GM18511 (cell line): Measurements from ENCODE around the gene KAT7.

Experiments
- ATAC-seq: cut with Tn5 transposase; IDR thresholded peaks from one replicate; pipeline ENCODE4 v1.9.1; 2021; ENCODE audit warnings: mild to moderate bottlenecking, moderate library complexity; ENCODE audit not compliant: unreplicated experiment

Gene KAT7

DNA sequence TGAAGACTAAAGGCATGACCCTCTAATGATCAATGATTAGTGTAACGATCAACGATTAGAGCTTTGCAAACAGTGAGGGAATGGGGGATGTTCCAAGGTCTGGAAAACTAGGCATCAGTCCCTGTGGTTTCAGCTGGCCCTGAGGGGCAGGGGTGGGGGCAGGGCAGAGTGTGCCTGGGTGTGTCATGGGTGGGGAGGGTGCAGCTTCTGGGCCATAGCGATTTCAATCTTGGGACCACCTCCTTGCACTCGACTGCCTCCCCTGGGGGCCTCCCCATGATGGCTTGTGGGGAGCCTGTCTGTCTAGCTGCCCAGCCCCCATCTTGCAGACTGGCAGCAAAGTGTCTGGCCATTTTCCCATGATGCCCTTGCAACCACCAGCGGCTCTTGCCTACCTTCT, 51.0 kb downstream of the KAT7 start:
- no peak for ATAC-seq

GRCh38 chr17:49841548-49841947, 53.1 kb downstream of the KAT7 start:
- ATAC-seq: no peak

DNA sequence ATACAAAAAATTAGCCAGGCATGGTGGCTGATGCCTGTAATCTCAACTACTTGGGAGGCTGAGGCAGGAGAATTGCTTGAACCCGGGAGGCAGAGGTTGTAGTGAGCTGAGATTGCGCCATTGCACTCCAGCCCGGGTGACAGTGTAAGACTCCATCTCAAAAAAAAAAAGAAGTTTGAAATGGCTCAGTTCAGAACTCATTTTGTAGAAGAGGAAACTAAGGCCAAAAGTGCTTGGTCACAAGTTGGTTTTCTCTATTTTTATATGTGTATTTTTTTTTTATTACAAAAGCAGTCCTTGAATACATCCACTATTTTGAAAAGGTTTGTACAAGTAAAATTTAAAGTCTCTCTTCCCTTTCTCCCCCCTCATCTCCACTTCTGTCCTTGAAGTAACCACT, 53.9 kb downstream of the KAT7 start:
- ATAC-seq: no peak

DNA sequence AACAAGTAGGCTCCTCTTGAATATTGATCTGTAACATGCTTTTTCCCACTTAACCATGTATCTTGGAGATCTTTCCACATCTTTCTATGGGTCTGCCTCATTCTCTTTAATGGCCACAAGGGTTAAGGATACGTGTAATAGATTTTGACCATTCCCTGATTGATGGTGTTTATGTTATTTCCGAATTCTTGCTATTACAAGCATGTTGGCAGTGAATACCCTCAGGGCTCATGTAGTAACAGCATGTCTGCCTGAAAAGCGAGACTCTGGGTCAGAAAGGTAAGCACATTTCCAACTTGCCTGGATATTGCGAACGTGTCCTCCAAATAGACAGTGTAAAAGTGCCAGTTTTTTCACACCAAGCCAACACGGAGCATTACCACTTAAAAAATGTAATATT, 54.4 kb downstream of the KAT7 start:
- ATAC-seq: no peak

DNA sequence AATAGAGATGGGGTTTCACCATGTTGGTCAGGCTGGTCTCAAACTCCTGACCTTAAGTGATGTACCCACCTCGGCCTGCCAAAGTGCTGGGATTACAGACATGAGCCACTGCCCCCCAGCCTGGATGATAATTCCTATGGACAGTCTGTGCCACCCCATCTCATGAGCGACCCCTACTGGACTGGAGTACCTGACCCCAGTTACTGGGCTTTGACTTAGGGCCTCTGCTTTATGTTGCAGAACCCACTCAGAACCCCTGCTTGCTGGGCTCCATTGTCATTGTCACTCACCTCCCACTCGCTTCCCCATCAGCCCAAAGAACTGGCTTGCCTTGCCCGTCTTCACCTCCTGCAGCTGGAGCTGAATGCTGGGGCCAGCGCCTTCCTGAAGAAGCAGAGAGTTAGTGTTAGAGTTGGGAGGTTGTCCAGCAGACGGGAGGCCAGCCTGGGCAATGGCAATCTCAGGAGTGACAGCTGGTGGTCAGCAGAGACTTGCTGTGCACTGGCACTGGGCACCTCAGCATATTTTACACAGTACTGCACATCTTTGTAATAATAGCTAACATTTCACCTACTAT, 55.4 kb downstream of the KAT7 start:
- ATAC-seq: no peak

DNA sequence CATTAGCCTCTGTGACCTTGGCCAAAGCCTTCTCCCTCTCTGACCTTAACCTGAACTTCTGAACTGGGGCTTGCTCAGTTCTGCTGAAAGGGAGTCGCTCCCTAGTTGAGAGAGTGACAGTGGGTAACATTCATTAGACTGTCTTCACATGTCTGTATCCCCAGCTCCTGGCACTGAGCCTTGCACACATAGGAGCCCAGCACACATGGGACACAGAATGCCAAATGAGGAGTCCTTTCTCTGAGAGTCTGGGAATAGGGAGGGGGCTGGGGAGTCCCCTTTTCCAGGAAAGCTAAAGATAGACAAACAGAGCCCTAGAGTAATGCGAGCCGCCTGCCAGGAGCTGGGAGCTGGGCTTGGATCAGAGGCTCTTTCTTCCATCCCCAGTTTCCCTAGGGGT, 56.8 kb downstream of the KAT7 start:
- ATAC-seq: no peak

DNA sequence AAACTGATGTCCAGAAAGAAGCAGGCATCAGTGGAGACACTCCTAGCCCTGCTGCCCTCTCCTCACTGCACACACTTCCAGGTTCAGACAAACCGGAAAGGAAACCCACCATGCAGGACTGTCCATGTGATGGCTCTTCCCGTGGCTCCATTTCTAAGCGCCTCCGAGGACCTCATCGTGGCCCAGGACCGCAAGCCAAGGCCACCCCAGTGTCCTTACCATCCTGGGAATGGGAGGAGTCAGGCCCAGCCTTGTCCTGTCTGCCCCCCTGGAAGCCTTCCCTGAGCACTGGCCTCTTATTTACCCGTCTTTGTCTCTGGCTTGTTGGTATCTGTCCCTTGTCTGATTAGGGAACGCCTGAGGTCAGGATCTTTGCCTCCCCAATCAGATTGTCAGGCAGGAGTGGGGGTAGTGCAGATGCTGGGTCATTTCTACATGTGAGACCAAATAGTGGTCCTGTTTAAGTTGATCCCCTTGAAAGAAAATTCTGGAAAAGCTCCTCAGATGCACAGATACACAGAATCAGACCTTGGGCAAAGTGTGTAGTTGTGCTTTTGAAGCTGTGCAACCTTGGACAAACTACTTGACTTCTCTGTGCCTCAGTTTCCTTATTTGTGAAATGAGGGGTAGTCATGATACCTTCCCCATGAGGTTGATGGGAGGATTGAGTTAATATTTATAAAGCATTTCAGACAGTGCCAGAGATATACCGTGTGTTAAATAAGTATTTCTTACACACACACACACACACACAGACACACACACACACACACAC, 58.6 kb downstream of the KAT7 start:
- no peak for ATAC-seq

DNA sequence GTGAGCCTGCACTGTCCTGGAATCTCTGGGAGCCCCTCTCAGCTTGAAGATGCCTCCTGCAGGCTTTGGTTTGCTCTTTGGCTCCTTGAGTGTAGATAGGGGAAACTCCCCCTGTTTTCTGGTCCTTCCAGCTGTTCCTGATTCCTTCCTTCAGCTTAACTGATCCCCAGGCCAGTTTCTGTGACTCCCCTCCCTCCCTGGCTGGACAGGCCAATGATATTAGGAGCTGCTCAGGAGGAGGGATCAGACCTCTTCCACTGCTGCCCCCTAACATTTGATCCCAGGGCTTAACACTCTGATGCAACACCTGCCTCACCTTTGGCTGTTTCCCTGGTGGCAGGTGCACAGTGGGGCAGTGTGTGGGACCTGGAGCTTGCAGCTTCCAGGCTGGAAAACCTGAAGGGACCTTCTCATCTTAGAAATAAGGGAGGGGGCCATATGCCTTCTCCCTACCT, 59.6 kb downstream of the KAT7 start, which contains the start of gene TAC4:
Gene TAC4, minus strand, starts transcription at position 51 of the 455 bp plus-strand sequence. CDS start 52 bp downstream, outside the sequence.
- ATAC-seq: no peak

- ATAC-seq: no peak
These were observed 60.3 kb downstream of the KAT7 start for GRCh38 chr17:49848739-49849138.

GRCh38 chr17:49850218-49850610, 61.7 kb downstream of the KAT7 start:
- ATAC-seq: no peak

GRCh38 chr17:49850772-49851386, 62.4 kb downstream of the KAT7 start:
- no peak for ATAC-seq

GRCh38 chr17:49851387-49852291, 63.2 kb downstream of the KAT7 start:
- no peak for ATAC-seq

DNA sequence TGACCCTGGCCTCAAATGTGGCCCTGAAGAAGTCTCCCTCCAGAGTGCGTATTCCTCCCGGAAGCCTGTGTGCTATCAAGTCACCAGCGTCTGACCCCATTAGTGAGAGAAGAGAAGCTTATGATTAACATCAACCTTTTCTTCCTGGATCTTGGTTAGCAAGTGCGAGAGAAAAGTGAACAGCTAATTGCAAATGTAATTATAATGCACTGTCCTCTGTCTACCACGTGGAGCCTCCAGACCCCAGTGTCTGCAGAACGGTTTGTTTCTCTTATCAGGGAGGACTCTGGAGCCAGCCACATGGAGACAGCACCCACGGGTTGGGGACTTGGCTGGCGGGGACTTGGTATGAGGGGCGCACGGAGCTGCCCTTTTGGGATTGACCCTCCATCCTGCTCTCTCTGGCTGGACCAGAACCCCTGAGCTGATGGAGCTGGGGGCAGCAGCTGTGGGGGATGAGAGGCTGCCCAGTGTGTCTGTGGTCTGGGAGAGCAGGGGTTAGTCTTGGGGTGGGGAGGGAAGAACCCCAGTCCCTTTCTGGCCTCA, 65.1 kb downstream of the KAT7 start:
- no peak for ATAC-seq

GRCh38 chr17:49854126-49854525, 65.6 kb downstream of the KAT7 start:
- ATAC-seq: no peak

DNA sequence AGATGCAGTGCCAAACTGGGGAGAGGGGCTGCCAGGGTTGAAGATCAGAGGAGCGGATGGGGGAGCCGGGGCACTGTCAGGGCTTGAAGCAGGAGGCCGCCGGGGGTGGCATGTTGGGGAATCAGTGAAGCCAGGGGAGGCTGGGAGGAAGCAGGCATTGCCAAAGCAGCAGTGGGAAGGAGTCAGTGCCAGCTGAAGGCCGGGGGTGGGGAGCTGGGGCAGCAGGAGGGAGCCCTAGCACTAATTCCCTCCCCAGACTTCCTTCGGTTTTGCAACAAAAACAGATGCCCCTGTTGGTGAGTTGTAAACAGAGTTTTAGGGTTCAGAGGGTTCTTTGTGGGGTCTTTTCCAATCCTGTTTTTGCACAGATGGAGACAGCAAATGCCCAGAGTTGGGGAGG, 70.3 kb downstream of the KAT7 start:
- ATAC-seq: no peak

- ATAC-seq: no peak
These were observed 71.8 kb downstream of the KAT7 start for GRCh38 chr17:49859991-49860953.

- ATAC-seq: no peak
These were observed 72.8 kb downstream of the KAT7 start for GRCh38 chr17:49861150-49861884.

- ATAC-seq: no peak
These were observed 74.4 kb downstream of the KAT7 start for GRCh38 chr17:49862781-49863331.

DNA sequence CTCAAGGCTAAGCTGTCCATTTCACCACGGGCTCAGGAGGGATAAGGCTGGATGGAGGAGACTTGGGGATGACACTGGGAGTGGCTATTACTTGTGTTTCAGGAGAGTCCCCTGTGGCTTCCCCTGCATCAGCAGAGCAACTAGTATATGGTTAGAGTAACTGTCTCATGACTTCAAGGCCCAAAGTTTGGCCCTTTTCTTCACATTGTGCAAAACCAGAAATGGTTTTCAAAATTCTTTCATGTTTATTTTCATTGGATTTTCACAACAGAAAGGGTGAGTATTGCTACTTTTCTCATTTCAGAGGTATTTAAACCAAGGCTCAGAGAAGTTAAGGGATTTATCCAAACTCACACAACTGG, 77.5 kb downstream of the KAT7 start:
- ATAC-seq: no peak
